Neural progenitor cell (in vitro differentiated cells): ENCODE results near the gene ZFHX3. TPM values are rescaled to one million over a fixed set of nuclear protein-coding genes. Genes with fewer than 3 reads are reported as not detected.

Source experiments
- DNase-seq: peaks from one replicate; pipeline ENCODE4 v3.0.0-alpha.2; 2016; ENCODE audit warnings: low spot score
- H2AFZ ChIP-seq: fragments of 200-600 bp; sonication (generic); replicated peaks from 2 replicates; pipeline ENCODE4 v1.6.1; 2016; ENCODE audit warnings: antibody characterized with exemption
- H3F3A ChIP-seq: fragments of 200-600 bp; sonication (generic); 2 replicates; pipeline ENCODE4 v1.6.1; 2016; ENCODE audit warnings: antibody characterized with exemption, low read depth
- H3K27ac ChIP-seq: fragments of 200-600 bp; sonication (generic); 2 replicates; pipeline ENCODE4 v1.5.1; 2016; ENCODE audit warnings: mild to moderate bottlenecking
- H3K27me3 ChIP-seq: fragments of 200-600 bp; sonication (generic); 2 replicates; pipeline ENCODE4 v1.6.1; 2016; ENCODE audit warnings: mild to moderate bottlenecking, moderate library complexity
- H3K36me3 ChIP-seq: fragments of 200-600 bp; sonication (generic); 2 replicates; pipeline ENCODE4 v1.5.1; 2016
- H3K4me1 ChIP-seq: fragments of 200-600 bp; sonication (generic); 2 replicates; pipeline ENCODE4 v1.6.1; 2016; ENCODE audit warnings: mixed run types
- H3K4me2 ChIP-seq: fragments of 200-600 bp; sonication (generic); 2 replicates; pipeline ENCODE4 v1.6.1; 2016
- H3K4me3 ChIP-seq: fragments of 200-600 bp; sonication (generic); 2 replicates; pipeline ENCODE4 v1.5.1; 2016
- H3K79me2 ChIP-seq: fragments of 200-600 bp; sonication (generic); 2 replicates; pipeline ENCODE4 v1.6.1; 2016; ENCODE audit warnings: low read depth
- H3K9ac ChIP-seq: fragments of 200-600 bp; sonication (generic); 2 replicates; pipeline ENCODE4 v1.6.1; 2016
- H3K9me3 ChIP-seq: fragments of 200-600 bp; sonication (generic); 2 replicates; pipeline ENCODE4 v1.5.1; 2016; ENCODE audit warnings: low read depth
- H4K20me1 ChIP-seq: fragments of 200-600 bp; sonication (generic); 2 replicates; pipeline ENCODE4 v1.6.1; 2016; ENCODE audit warnings: low read depth
- H3K27ac Mint-ChIP-seq: 3 replicates; pipeline ENCODE4 v1.8.0; 2021; ENCODE audit warnings: mixed read lengths
- H3K27me3 Mint-ChIP-seq: 2 replicates; pipeline ENCODE4 v1.8.0; 2022; ENCODE audit warnings: low read depth, mild to moderate bottlenecking, inconsistent platforms, moderate library complexity, mixed read lengths; ENCODE audit not compliant: insufficient read depth
- H3K36me3 Mint-ChIP-seq: 3 replicates; pipeline ENCODE4 v1.8.0; 2021; ENCODE audit warnings: mixed read lengths
- H3K4me1 Mint-ChIP-seq: 3 replicates; pipeline ENCODE4 v1.8.0; 2021; ENCODE audit warnings: mixed read lengths
- H3K4me3 Mint-ChIP-seq: 3 replicates; pipeline ENCODE4 v1.8.0; 2021; ENCODE audit warnings: mild to moderate bottlenecking, moderate library complexity, mixed read lengths
- H3K9me3 Mint-ChIP-seq: 3 replicates; pipeline ENCODE4 v1.8.0; 2020; ENCODE audit warnings: mixed read lengths
- CTCF ChIP-seq: fragments of 200-600 bp; sonication (generic); IDR thresholded peaks from 2 replicates; pipeline ENCODE4 v1.5.1; 2017; ENCODE audit warnings: antibody characterized with exemption, mild to moderate bottlenecking
- EZH2 ChIP-seq: fragments of 200-600 bp; sonication (generic); IDR thresholded peaks from 2 replicates; pipeline ENCODE4 v1.6.1; 2017; ENCODE audit warnings: antibody characterized with exemption, mild to moderate bottlenecking, moderate library complexity
- EZH2phosphoT487 ChIP-seq: fragments of 200-600 bp; sonication (generic); IDR thresholded peaks from 2 replicates; pipeline ENCODE4 v1.6.1; 2017; ENCODE audit warnings: antibody characterized with exemption
- total RNA-seq: library from RNA; depleted of rRNA; stranded (reverse); fragments of >200 nt; gene quantifications from 2 replicates; pipeline ENCODE4 v1.2.3, GENCODE V29; 2015; ENCODE audit warnings: low replicate concordance

The ZFHX3 gene
- total RNA-seq, 1 donor from 2014 or later = 2.4 TPM

GRCh38 chr16:73019457-73020362 is 28.2 kb downstream of the ZFHX3 start:
- H3K27me3 Mint-ChIP-seq = no peaks in the 10 kb centered on the region
- peaks cover 53% of the 10 kb centered on the region for H3K4me1 Mint-ChIP-seq
- H3K4me2 ChIP-seq = no peak overlapping the region
- H3K4me3 ChIP-seq = no peak overlapping the region
- H3K9ac ChIP-seq = no peak overlapping the region
- H3K4me1 ChIP-seq = no peaks in the 10 kb centered on the region
- no peak for DNase-seq
- H3K9me3 ChIP-seq = no peaks in the 10 kb centered on the region
- peaks cover 12% of the 10 kb centered on the region for H3K36me3 Mint-ChIP-seq
- peak overlapping the region; percentile 22 for H3K27ac Mint-ChIP-seq
- H4K20me1 ChIP-seq = peaks cover 22% of the 10 kb centered on the region
- H3K79me2 ChIP-seq = no peaks in the 10 kb centered on the region
- no peaks in the 10 kb centered on the region for H3K36me3 ChIP-seq
- no peaks in the 10 kb centered on the region for H3F3A ChIP-seq
- H3K9me3 Mint-ChIP-seq = peaks cover 15% of the 10 kb centered on the region
- no peak overlapping the region for H2AFZ ChIP-seq
- H3K27me3 ChIP-seq = peaks cover 10% of the 10 kb centered on the region
- TF ChIP-seq EZH2phosphoT487 = no peak
- no peak for TF ChIP-seq CTCF
- no peak for TF ChIP-seq EZH2
- no peak overlapping the region for H3K4me3 Mint-ChIP-seq
- no peak overlapping the region for H3K27ac ChIP-seq

- Mint-ChIP-seq H3K9me3 (peaks cover 17% of the 10 kb centered on the region), H3K27ac (peak overlapping the region; percentile 47), H3K4me1 (peaks cover 50% of the 10 kb centered on the region), H3K4me3 (no peak overlapping the region), H3K27me3 (no peaks in the 10 kb centered on the region), H3K36me3 (peaks cover 12% of the 10 kb centered on the region)
- Histone ChIP-seq H3K27me3 (peaks cover 3% of the 10 kb centered on the region), H3K4me3 (no peak overlapping the region), H3K36me3 (no peaks in the 10 kb centered on the region), H4K20me1 (peaks cover 18% of the 10 kb centered on the region), H3K4me2 (no peak overlapping the region), H3K9ac (no peak overlapping the region), H3K79me2 (no peaks in the 10 kb centered on the region), H2AFZ (no peak overlapping the region), H3K9me3 (no peaks in the 10 kb centered on the region), H3F3A (no peaks in the 10 kb centered on the region), H3K27ac (no peak overlapping the region), H3K4me1 (no peaks in the 10 kb centered on the region)
- no peak for DNase-seq
- TF ChIP-seq EZH2 (no peak), CTCF (no peak), EZH2phosphoT487 (no peak)
Measured at GRCh38 chr16:73018821-73019456, 29.0 kb downstream of the ZFHX3 start.

- H3K4me2 ChIP-seq = no peak overlapping the region
- no peak overlapping the region for H3K27ac ChIP-seq
- H3K36me3 ChIP-seq = no peaks in the 10 kb centered on the region
- H3K79me2 ChIP-seq = no peaks in the 10 kb centered on the region
- TF ChIP-seq CTCF = no peak
- TF ChIP-seq EZH2 = no peak
- no peak for TF ChIP-seq EZH2phosphoT487
- peaks cover 45% of the 10 kb centered on the region for H3K4me1 Mint-ChIP-seq
- no peaks in the 10 kb centered on the region for H3K27me3 Mint-ChIP-seq
- H3K4me3 Mint-ChIP-seq = no peak overlapping the region
- no peaks in the 10 kb centered on the region for H3K4me1 ChIP-seq
- H2AFZ ChIP-seq = no peak overlapping the region
- H4K20me1 ChIP-seq = peaks cover 12% of the 10 kb centered on the region
- no peaks in the 10 kb centered on the region for H3F3A ChIP-seq
- DNase-seq = no peak
- H3K36me3 Mint-ChIP-seq = peaks cover 12% of the 10 kb centered on the region
- no peak overlapping the region for H3K27ac Mint-ChIP-seq
- H3K4me3 ChIP-seq = no peak overlapping the region
- peaks cover 19% of the 10 kb centered on the region for H3K9me3 Mint-ChIP-seq
- H3K9me3 ChIP-seq = no peaks in the 10 kb centered on the region
- H3K27me3 ChIP-seq = no peaks in the 10 kb centered on the region
- H3K9ac ChIP-seq = no peak overlapping the region
Measured at GRCh38 chr16:73017321-73017720, 30.6 kb downstream of the ZFHX3 start.
